ENCODE results near the gene LITAF. TPM values are rescaled to one million over a fixed set of nuclear protein-coding genes. Genes with fewer than 3 reads are reported as not detected.

Gene LITAF
- 2.0 and 9.9 TPM in 2 replicates for total RNA-seq (2012; rRNA removed)

- Histone ChIP-seq H3K9ac (ENCODE audit: low read depth, low read length) (peak within 1 kb of the TSS; percentile 58), H3K4me2 (ENCODE audit: low read length) (peak within 1 kb of the TSS; percentile 80), H3K4me1 (ENCODE audit: control insufficient read depth, insufficient read depth, low read length) (no peaks in the 10 kb centered on the region), H3K4me3 (ENCODE audit: low read length) (peak within 1 kb of the TSS; percentile 66), H3K36me3 (ENCODE audit: insufficient read depth, low read length) (no peaks in the 10 kb centered on the region), H3K9me3 (replicated peaks; ENCODE audit: low read length) (no peaks in the 10 kb centered on the region), H3K27me3 (ENCODE audit: control insufficient read depth, insufficient read depth, low read length) (peaks cover 58% of the 10 kb centered on the region)
Measured at GRCh38 chr16:11586856-11587642, at the start of gene LITAF. LITAF (minus strand) TSS chr16:11586919; CDS start chr16:11556730, 30,189 bp downstream.

- H3K27me3 ChIP-seq (ENCODE audit: control insufficient read depth, insufficient read depth, low read length), result no peaks in the 10 kb centered on the region
- no peak overlapping the region for H3K9ac ChIP-seq (ENCODE audit: low read depth, low read length)
Measured at GRCh38 chr16:11636172-11636721, 49.5 kb upstream of the LITAF start.

GRCh38 chr16:11635679-11636171, 49.0 kb upstream of the LITAF start:
- H3K4me2 ChIP-seq (ENCODE audit: low read length), result no peak overlapping the region
- H3K4me1 ChIP-seq (ENCODE audit: control insufficient read depth, insufficient read depth, low read length), result peaks cover 25% of the 10 kb centered on the region

More at GRCh38 chr16:11636172-11636721, 49.5 kb upstream of the LITAF start:
- no peaks in the 10 kb centered on the region for H3K36me3 ChIP-seq (ENCODE audit: insufficient read depth, low read length)
- no peaks in the 10 kb centered on the region for H3K9me3 ChIP-seq (replicated peaks; ENCODE audit: low read length)
- H3K4me2 ChIP-seq (ENCODE audit: low read length), result no peak overlapping the region
- peaks cover 31% of the 10 kb centered on the region for H3K4me1 ChIP-seq (ENCODE audit: control insufficient read depth, insufficient read depth, low read length)
- no peak overlapping the region for H3K4me3 ChIP-seq (ENCODE audit: low read length)

GRCh38 chr16:11635113-11635652, 48.5 kb upstream of the LITAF start:
- H3K36me3 ChIP-seq (ENCODE audit: insufficient read depth, low read length), result no peaks in the 10 kb centered on the region

More at GRCh38 chr16:11635679-11636171, 49.0 kb upstream of the LITAF start:
- no peaks in the 10 kb centered on the region for H3K36me3 ChIP-seq (ENCODE audit: insufficient read depth, low read length)
- H3K4me3 ChIP-seq (ENCODE audit: low read length), result no peak overlapping the region
- H3K9me3 ChIP-seq (replicated peaks; ENCODE audit: low read length), result no peaks in the 10 kb centered on the region
- no peaks in the 10 kb centered on the region for H3K27me3 ChIP-seq (ENCODE audit: control insufficient read depth, insufficient read depth, low read length)
- no peak overlapping the region for H3K9ac ChIP-seq (ENCODE audit: low read depth, low read length)

GRCh38 chr16:11634312-11634711, 47.6 kb upstream of the LITAF start:
- H3K4me2 ChIP-seq (ENCODE audit: low read length), result no peak overlapping the region
- no peak overlapping the region for H3K4me3 ChIP-seq (ENCODE audit: low read length)
- H3K4me1 ChIP-seq (ENCODE audit: control insufficient read depth, insufficient read depth, low read length), result peaks cover 13% of the 10 kb centered on the region
- H3K36me3 ChIP-seq (ENCODE audit: insufficient read depth, low read length), result no peaks in the 10 kb centered on the region
- H3K9ac ChIP-seq (ENCODE audit: low read depth, low read length), result no peak overlapping the region
- H3K27me3 ChIP-seq (ENCODE audit: control insufficient read depth, insufficient read depth, low read length), result peaks cover 3% of the 10 kb centered on the region
- no peaks in the 10 kb centered on the region for H3K9me3 ChIP-seq (replicated peaks; ENCODE audit: low read length)

More at GRCh38 chr16:11635113-11635652, 48.5 kb upstream of the LITAF start:
- H3K9me3 ChIP-seq (replicated peaks; ENCODE audit: low read length), result no peaks in the 10 kb centered on the region
- no peak overlapping the region for H3K4me2 ChIP-seq (ENCODE audit: low read length)
- H3K27me3 ChIP-seq (ENCODE audit: control insufficient read depth, insufficient read depth, low read length), result no peaks in the 10 kb centered on the region
- H3K9ac ChIP-seq (ENCODE audit: low read depth, low read length), result no peak overlapping the region
- H3K4me3 ChIP-seq (ENCODE audit: low read length), result no peak overlapping the region
- H3K4me1 ChIP-seq (ENCODE audit: control insufficient read depth, insufficient read depth, low read length), result peaks cover 20% of the 10 kb centered on the region

- Histone ChIP-seq H3K4me3 (ENCODE audit: low read length) (peak overlapping the region; percentile 5), H3K36me3 (ENCODE audit: insufficient read depth, low read length) (no peaks in the 10 kb centered on the region), H3K4me2 (ENCODE audit: low read length) (peak overlapping the region; percentile 76), H3K9ac (ENCODE audit: low read depth, low read length) (peak overlapping the region; percentile 70), H3K9me3 (replicated peaks; ENCODE audit: low read length) (no peaks in the 10 kb centered on the region), H3K27me3 (ENCODE audit: control insufficient read depth, insufficient read depth, low read length) (peaks cover 3% of the 10 kb centered on the region), H3K4me1 (ENCODE audit: control insufficient read depth, insufficient read depth, low read length) (peaks cover 13% of the 10 kb centered on the region)
Measured at GRCh38 chr16:11633113-11633512, 46.4 kb upstream of the LITAF start.

- H3K27me3 ChIP-seq (ENCODE audit: control insufficient read depth, insufficient read depth, low read length), result peaks cover 3% of the 10 kb centered on the region
Measured at GRCh38 chr16:11632455-11632939, 45.8 kb upstream of the LITAF start.

GRCh38 chr16:11631214-11631613, 44.5 kb upstream of the LITAF start:
- no peak overlapping the region for H3K4me3 ChIP-seq (ENCODE audit: low read length)
- no peaks in the 10 kb centered on the region for H3K36me3 ChIP-seq (ENCODE audit: insufficient read depth, low read length)
- H3K4me1 ChIP-seq (ENCODE audit: control insufficient read depth, insufficient read depth, low read length), result peaks cover 13% of the 10 kb centered on the region
- no peak overlapping the region for H3K4me2 ChIP-seq (ENCODE audit: low read length)
- H3K9me3 ChIP-seq (replicated peaks; ENCODE audit: low read length), result no peaks in the 10 kb centered on the region
- H3K9ac ChIP-seq (ENCODE audit: low read depth, low read length), result no peak overlapping the region
- peaks cover 3% of the 10 kb centered on the region for H3K27me3 ChIP-seq (ENCODE audit: control insufficient read depth, insufficient read depth, low read length)

More at GRCh38 chr16:11632455-11632939, 45.8 kb upstream of the LITAF start:
- H3K4me3 ChIP-seq (ENCODE audit: low read length), result peak overlapping the region; percentile 43
- H3K4me2 ChIP-seq (ENCODE audit: low read length), result peak overlapping the region; percentile 76
- peak overlapping the region; percentile 70 for H3K9ac ChIP-seq (ENCODE audit: low read depth, low read length)
- H3K4me1 ChIP-seq (ENCODE audit: control insufficient read depth, insufficient read depth, low read length), result peaks cover 13% of the 10 kb centered on the region
- H3K36me3 ChIP-seq (ENCODE audit: insufficient read depth, low read length), result no peaks in the 10 kb centered on the region
- no peaks in the 10 kb centered on the region for H3K9me3 ChIP-seq (replicated peaks; ENCODE audit: low read length)

GRCh38 chr16:11630768-11631056, 44.0 kb upstream of the LITAF start:
- Histone ChIP-seq H3K27me3 (ENCODE audit: control insufficient read depth, insufficient read depth, low read length) (peaks cover 5% of the 10 kb centered on the region), H3K4me1 (ENCODE audit: control insufficient read depth, insufficient read depth, low read length) (peaks cover 13% of the 10 kb centered on the region), H3K9ac (ENCODE audit: low read depth, low read length) (no peak overlapping the region), H3K9me3 (replicated peaks; ENCODE audit: low read length) (no peaks in the 10 kb centered on the region), H3K36me3 (ENCODE audit: insufficient read depth, low read length) (no peaks in the 10 kb centered on the region), H3K4me2 (ENCODE audit: low read length) (no peak overlapping the region), H3K4me3 (ENCODE audit: low read length) (no peak overlapping the region)

GRCh38 chr16:11630046-11630767, 43.5 kb upstream of the LITAF start:
- Histone ChIP-seq H3K36me3 (ENCODE audit: insufficient read depth, low read length) (no peaks in the 10 kb centered on the region), H3K9ac (ENCODE audit: low read depth, low read length) (no peak overlapping the region), H3K4me3 (ENCODE audit: low read length) (no peak overlapping the region), H3K4me2 (ENCODE audit: low read length) (no peak overlapping the region), H3K4me1 (ENCODE audit: control insufficient read depth, insufficient read depth, low read length) (peaks cover 13% of the 10 kb centered on the region), H3K9me3 (replicated peaks; ENCODE audit: low read length) (no peaks in the 10 kb centered on the region), H3K27me3 (ENCODE audit: control insufficient read depth, insufficient read depth, low read length) (peaks cover 9% of the 10 kb centered on the region)
